Endothelial cell of umbilical vein (primary cell): ENCODE data around the gene UNKL.

Experiments
- CTCF ChIP-seq, 2 donors: IDR thresholded peaks; 1 replicate in 1 of 2; 2 replicates in 1 of 2; pipeline ENCODE4 v1.5.1; 2011; ENCODE audit warnings: low read length in 2 of 2, mild to moderate bottlenecking in 2 of 2, moderate library complexity in 2 of 2, control low read depth in 1 of 2, inconsistent platforms in 1 of 2, low read depth in 1 of 2; ENCODE audit not compliant: insufficient read depth in 1 of 2; ENCODE audit errors: extremely low read depth in 1 of 2
- EZH2 ChIP-seq: IDR thresholded peaks from 2 replicates; pipeline ENCODE4 v1.6.1; 2012; ENCODE audit warnings: borderline replicate concordance, low read depth, mild to moderate bottlenecking, moderate library complexity, low read length, inconsistent platforms; ENCODE audit not compliant: severe bottlenecking
- FOS ChIP-seq: IDR thresholded peaks from 2 replicates; pipeline ENCODE4 v1.6.1; 2011; ENCODE audit warnings: mild to moderate bottlenecking, low read length, moderate library complexity, borderline replicate concordance; ENCODE audit not compliant: insufficient read depth
- GATA2 ChIP-seq: IDR thresholded peaks from 2 replicates; pipeline ENCODE4 v1.7.0; 2011; ENCODE audit warnings: low read depth, mild to moderate bottlenecking, moderate library complexity, mixed read lengths, low read length; ENCODE audit not compliant: insufficient read length, insufficient read depth
- JUN ChIP-seq: IDR thresholded peaks from 2 replicates; pipeline ENCODE4 v1.6.1; 2011; ENCODE audit warnings: borderline replicate concordance, low read depth; ENCODE audit not compliant: insufficient read length, insufficient read depth
- MYC ChIP-seq: IDR thresholded peaks from one replicate; pipeline ENCODE4 v1.6.1; 2011; ENCODE audit warnings: mild to moderate bottlenecking, low read depth, low read length
- POLR2A ChIP-seq: IDR thresholded peaks from 2 replicates; pipeline ENCODE4 v1.6.1; 2012; ENCODE audit warnings: low read depth, mild to moderate bottlenecking, control low read depth, low read length
- POLR2AphosphoS5 ChIP-seq: IDR thresholded peaks from 2 replicates; pipeline ENCODE4 v1.6.1; 2012; ENCODE audit warnings: low read depth, mild to moderate bottlenecking, control low read depth, low read length, moderate library complexity; ENCODE audit not compliant: insufficient read depth

- TF ChIP-seq CTCF (IDR thresholded peaks at IDR 0.05; ENCODE audit: extremely low read depth in 1 of 2, insufficient read depth in 1 of 2, low read depth in 1 of 2, low read length in 2 of 2) (no peak), EZH2 (no peak), POLR2AphosphoS5 (no peak), MYC (no peak), POLR2A (no peak), GATA2 (no peak), JUN (no peak), FOS (no peak)
Observed at GRCh38 chr16:1343428-1344242, 70.9 kb downstream of the UNKL start.
